OCI-LY7 (cell line): ENCODE results near the gene TEKT5. TPM values are rescaled to one million over a fixed set of nuclear protein-coding genes. Genes with fewer than 3 reads are reported as not detected.

ENCODE experiments used
- BruUV-seq: library from RNA; stranded (reverse); fragments of 400-500 nt; replicated peaks from 2 replicates; lab custom pipeline; 2021; lab: Mats Ljungman, UMichigan
- CTCF ChIA-PET: fragments of 300-600 bp; sonication (Branson Sonifier 250); formaldehyde crosslinking; loops from one replicate; lab custom pipeline; 2022; ENCODE audit warnings: antibody characterized with exemption; ENCODE audit not compliant: unreplicated experiment; lab: Charles Lee
- POLR2A ChIA-PET: fragments of 300-600 bp; sonication (Branson Sonifier 250); formaldehyde crosslinking; loops from one replicate; lab custom pipeline; 2022; ENCODE audit warnings: antibody characterized with exemption; lab: Charles Lee
- DNase-seq: peaks from one replicate; pipeline ENCODE4 v3.0.0-alpha.2; 2015; ENCODE audit warnings: low spot score
- H2AFZ ChIP-seq: fragments of 200-600 bp; sonication (generic), shearing (Covaris generic); 2 replicates; pipeline ENCODE4 v1.6.1; 2014; ENCODE audit warnings: mild to moderate bottlenecking, antibody characterized with exemption, low read length, moderate library complexity
- H3K27ac ChIP-seq: fragments of 200-600 bp; sonication (generic); 2 replicates; pipeline ENCODE4 v1.5.1; 2014; ENCODE audit warnings: mixed run types, low read depth, mild to moderate bottlenecking, moderate library complexity, low read length, inconsistent platforms; ENCODE audit not compliant: poor library complexity, severe bottlenecking
- H3K36me3 ChIP-seq: fragments of 200-600 bp; sonication (generic); 2 replicates; pipeline ENCODE4 v1.6.1; 2014; ENCODE audit warnings: mild to moderate bottlenecking, antibody characterized with exemption, low read length, moderate library complexity, mixed read lengths; ENCODE audit not compliant: insufficient read depth
- H3K4me1 ChIP-seq: fragments of 200-600 bp; sonication (generic); 2 replicates; pipeline ENCODE4 v1.5.1; 2014; ENCODE audit warnings: mild to moderate bottlenecking, low read length; ENCODE audit not compliant: insufficient read depth, poor library complexity, severe bottlenecking
- H3K4me2 ChIP-seq: fragments of 200-600 bp; sonication (generic); 2 replicates; pipeline ENCODE4 v1.6.1; 2014; ENCODE audit warnings: mild to moderate bottlenecking, low read length
- H3K4me3 ChIP-seq: fragments of 200-600 bp; sonication (generic); 2 replicates; pipeline ENCODE4 v1.5.1; 2014; ENCODE audit warnings: mild to moderate bottlenecking, low read depth, low read length; ENCODE audit not compliant: poor library complexity, severe bottlenecking
- H3K79me2 ChIP-seq: fragments of 200-600 bp; sonication (generic); 2 replicates; pipeline ENCODE4 v1.6.1; 2016; ENCODE audit warnings: low read depth, mild to moderate bottlenecking, low read length, moderate library complexity, mixed read lengths; ENCODE audit not compliant: insufficient read depth
- H3K9me2 ChIP-seq: fragments of 200-600 bp; sonication (generic); 2 replicates; pipeline ENCODE4 v1.6.1; 2016; ENCODE audit warnings: mild to moderate bottlenecking, low read length, mixed read lengths; ENCODE audit not compliant: insufficient read depth
- H3K9me3 ChIP-seq: fragments of 200-600 bp; sonication (generic); 2 replicates; pipeline ENCODE4 v1.6.1; 2014; ENCODE audit warnings: mild to moderate bottlenecking, mixed run types, low read length, mixed read lengths
- H4K20me1 ChIP-seq: fragments of 200-600 bp; sonication (generic); 2 replicates; pipeline ENCODE4 v1.6.1; 2014; ENCODE audit warnings: mild to moderate bottlenecking, antibody characterized with exemption, low read length, moderate library complexity, mixed read lengths; ENCODE audit not compliant: insufficient read depth
- CTCF ChIP-seq: fragments of 200-600 bp; sonication (generic); conservative IDR thresholded peaks from 2 replicates; pipeline ENCODE4 v1.5.1; 2014; ENCODE audit warnings: mild to moderate bottlenecking, antibody characterized with exemption, low read length, moderate library complexity, mixed read lengths
- EZH2phosphoT487 ChIP-seq: fragments of 200-600 bp; sonication (generic); IDR thresholded peaks from 2 replicates; pipeline ENCODE4 v1.6.1; 2018; ENCODE audit warnings: low read depth, borderline replicate concordance, mild to moderate bottlenecking, mixed run types, antibody characterized with exemption, low read length, moderate library complexity, mixed read lengths
- intact Hi-C: fragments of 100-400 bp; cut with micrococcal nuclease; formaldehyde crosslinking; loops from one replicate; pipeline ENCODE4 v1.10.0; 2022; ENCODE audit not compliant: unreplicated experiment
- total RNA-seq, 2 experiments: library from RNA; depleted of rRNA in 1 of 2; stranded (reverse); fragments of >200 nt in 1 of 2; shearing (Covaris generic) in 1 of 2; gene quantifications; 2 replicates each; pipeline ENCODE4 v1.2.3, GENCODE V29; 2014 to 2022

The TEKT5 gene
- total RNA-seq, 2 experiments from 2014 or later: 0.32 to 0.74 TPM

- no TSS peak for BruUV-seq
- H3K4me2 ChIP-seq: no peak overlapping the region
- H3K27ac ChIP-seq: no peak overlapping the region
- intact Hi-C loops: no loop called here
- H3K9me2 ChIP-seq: no peaks in the 10 kb centered on the region
- DNase-seq: no peak
- no peaks in the 10 kb centered on the region for H3K36me3 ChIP-seq
- H4K20me1 ChIP-seq: no peaks in the 10 kb centered on the region
- no peak overlapping the region for H3K4me3 ChIP-seq
- H3K4me1 ChIP-seq: no peaks in the 10 kb centered on the region
- H3K79me2 ChIP-seq: no peaks in the 10 kb centered on the region
- H3K9me3 ChIP-seq: no peaks in the 10 kb centered on the region
- ChIA-PET POLR2A (interaction anchor here (0.5 kb wide), 2 partner anchors 66 to 146 kb away, joined by 3 to 6 read pairs; no protein-coding TSS in a partner anchor), CTCF (no interaction called here)
- no peak overlapping the region for H2AFZ ChIP-seq
- no peak for TF ChIP-seq EZH2phosphoT487
- TF ChIP-seq CTCF: no peak
Measured at GRCh38 chr16:10688291-10688690, 6.4 kb downstream of the TEKT5 start.

- H3K4me2 ChIP-seq: no peak overlapping the region
- no peak for TF ChIP-seq EZH2phosphoT487
- no TSS peak for BruUV-seq
- H3K36me3 ChIP-seq: no peaks in the 10 kb centered on the region
- no peak for DNase-seq
- no peak overlapping the region for H2AFZ ChIP-seq
- H3K79me2 ChIP-seq: no peaks in the 10 kb centered on the region
- no peaks in the 10 kb centered on the region for H4K20me1 ChIP-seq
- H3K9me3 ChIP-seq: no peaks in the 10 kb centered on the region
- intact Hi-C loops: no loop called here
- ChIA-PET POLR2A (no interaction called here), CTCF (no interaction called here)
- H3K4me1 ChIP-seq: no peaks in the 10 kb centered on the region
- H3K27ac ChIP-seq: no peak overlapping the region
- H3K4me3 ChIP-seq: no peak overlapping the region
- H3K9me2 ChIP-seq: no peaks in the 10 kb centered on the region
Measured at GRCh38 chr16:10685709-10686108, 9.0 kb downstream of the TEKT5 start.

- POLR2A ChIA-PET: no interaction called here
- H3K79me2 ChIP-seq: no peaks in the 10 kb centered on the region
- H3K36me3 ChIP-seq: no peaks in the 10 kb centered on the region
- H3K9me2 ChIP-seq: no peaks in the 10 kb centered on the region
- no peaks in the 10 kb centered on the region for H4K20me1 ChIP-seq
- DNase-seq: no peak
- no peak overlapping the region for H3K27ac ChIP-seq
- CTCF ChIA-PET: no interaction called here
- no peaks in the 10 kb centered on the region for H3K4me1 ChIP-seq
- no peak for TF ChIP-seq EZH2phosphoT487
- no peak for TF ChIP-seq CTCF
- no peak overlapping the region for H2AFZ ChIP-seq
- H3K4me3 ChIP-seq: no peak overlapping the region
- no peak overlapping the region for H3K4me2 ChIP-seq
- no TSS peak for BruUV-seq
- intact Hi-C loops: no loop called here
- H3K9me3 ChIP-seq: no peaks in the 10 kb centered on the region
Measured at GRCh38 chr16:10684511-10685151, 10.1 kb downstream of the TEKT5 start.
